ENCODE results near the gene TGFA. TPM values are rescaled to one million over a fixed set of nuclear protein-coding genes. Genes with fewer than 3 reads are reported as not detected.

TGFA gene
- total RNA-seq, 1 experiment from 2014 or later, result 50.1 TPM

GRCh38 chr2:70569559-70569958 lies 15.9 kb upstream of the TGFA start:
- ChIA-PET RAD21 (ENCODE audit: low non-redundant PET in 1 of 2, low total read pairs in 2 of 2, uncharacterized antibody in 2 of 2, unreplicated experiment in 2 of 2) (no interaction called here), CTCF (interaction anchor here (0.8 to 1.7 kb wide), 2 partner anchors 9 to 12 kb away, joined by 4 read pairs; no protein-coding TSS in a partner anchor), POLR2A (interaction anchor here (0.7 kb wide), 1 partner anchor 12 kb away, joined by 3 read pairs; no protein-coding TSS in a partner anchor)
- Histone ChIP-seq H3K27ac (ENCODE audit: low read depth, low read length) (peak overlapping the region; percentile 38; the same call in 1 of the 2 replicates), H3K9ac (ENCODE audit: low read length) (no peak overlapping the region), H3K27me3 (ENCODE audit: insufficient read depth, low read length) (no peaks in the 10 kb centered on the region), H3K79me2 (ENCODE audit: insufficient read depth, low read length) (no peaks in the 10 kb centered on the region), H3K4me3 (replicated peaks in 1 of 2; ENCODE audit: low read depth in 1 of 2, low read length in 2 of 2) (no peak overlapping the region), H2AFZ (ENCODE audit: low read depth, low read length, poor library complexity, severe bottlenecking) (peak overlapping the region; percentile 86), H3K36me3 (ENCODE audit: control insufficient read depth in 1 of 2, insufficient read depth in 2 of 2, low read length in 2 of 2) (no peaks in the 10 kb centered on the region), H3K4me2 (ENCODE audit: low read length) (peak overlapping the region; percentile 53), H3K9me2 (ENCODE audit: insufficient read depth) (no peaks in the 10 kb centered on the region), H4K20me1 (ENCODE audit: insufficient read depth) (no peaks in the 10 kb centered on the region), H3K4me1 (ENCODE audit: control insufficient read depth in 1 of 2, insufficient read depth in 2 of 2, low read length in 2 of 2) (peaks cover 12 to 23% of the 10 kb centered on the region in 2 experiments), H3K9me3 (ENCODE audit: control insufficient read depth in 1 of 2, insufficient read depth in 1 of 2, low read depth in 1 of 2, low read length in 2 of 2) (no peaks in the 10 kb centered on the region)
- ATAC-seq (peak; percentile 73), DNase-seq (ENCODE audit: low read depth, low spot score) (no peak)
- BruUV-seq (replicated peaks), result no TSS peak
- TF ChIP-seq ZFX (IDR thresholded peaks at IDR 0.05), result no peak
- no peak for TF ChIP-seq CEBPB (IDR thresholded peaks at IDR 0.05; ENCODE audit: low read depth)
- TF ChIP-seq SRF (IDR thresholded peaks at IDR 0.05; ENCODE audit: low read depth), result no peak
- intact Hi-C loops (cut with micrococcal nuclease), result no loop called here

GRCh38 chr2:70566906-70567305 lies 13.3 kb upstream of the TGFA start:
- Histone ChIP-seq H3K4me3 (replicated peaks in 1 of 2; ENCODE audit: low read depth in 1 of 2, low read length in 2 of 2) (no peak overlapping the region), H3K9ac (ENCODE audit: low read length) (no peak overlapping the region), H3K27me3 (ENCODE audit: insufficient read depth, low read length) (no peaks in the 10 kb centered on the region), H3K36me3 (ENCODE audit: control insufficient read depth in 1 of 2, insufficient read depth in 2 of 2, low read length in 2 of 2) (no peaks in the 10 kb centered on the region), H3K9me2 (ENCODE audit: insufficient read depth) (no peaks in the 10 kb centered on the region), H2AFZ (ENCODE audit: low read depth, low read length, poor library complexity, severe bottlenecking) (no peak overlapping the region), H3K4me2 (ENCODE audit: low read length) (no peak overlapping the region), H3K9me3 (ENCODE audit: control insufficient read depth in 1 of 2, insufficient read depth in 1 of 2, low read depth in 1 of 2, low read length in 2 of 2) (no peaks in the 10 kb centered on the region), H3K27ac (ENCODE audit: low read depth, low read length) (no peak overlapping the region), H3K79me2 (ENCODE audit: insufficient read depth, low read length) (no peaks in the 10 kb centered on the region), H3K4me1 (ENCODE audit: control insufficient read depth in 1 of 2, insufficient read depth in 2 of 2, low read length in 2 of 2) (peaks cover 12 to 25% of the 10 kb centered on the region in 2 experiments), H4K20me1 (ENCODE audit: insufficient read depth) (no peaks in the 10 kb centered on the region)
- TF ChIP-seq MAX (IDR thresholded peaks at IDR 0.05), result no peak
- TF ChIP-seq, protein P1, sequence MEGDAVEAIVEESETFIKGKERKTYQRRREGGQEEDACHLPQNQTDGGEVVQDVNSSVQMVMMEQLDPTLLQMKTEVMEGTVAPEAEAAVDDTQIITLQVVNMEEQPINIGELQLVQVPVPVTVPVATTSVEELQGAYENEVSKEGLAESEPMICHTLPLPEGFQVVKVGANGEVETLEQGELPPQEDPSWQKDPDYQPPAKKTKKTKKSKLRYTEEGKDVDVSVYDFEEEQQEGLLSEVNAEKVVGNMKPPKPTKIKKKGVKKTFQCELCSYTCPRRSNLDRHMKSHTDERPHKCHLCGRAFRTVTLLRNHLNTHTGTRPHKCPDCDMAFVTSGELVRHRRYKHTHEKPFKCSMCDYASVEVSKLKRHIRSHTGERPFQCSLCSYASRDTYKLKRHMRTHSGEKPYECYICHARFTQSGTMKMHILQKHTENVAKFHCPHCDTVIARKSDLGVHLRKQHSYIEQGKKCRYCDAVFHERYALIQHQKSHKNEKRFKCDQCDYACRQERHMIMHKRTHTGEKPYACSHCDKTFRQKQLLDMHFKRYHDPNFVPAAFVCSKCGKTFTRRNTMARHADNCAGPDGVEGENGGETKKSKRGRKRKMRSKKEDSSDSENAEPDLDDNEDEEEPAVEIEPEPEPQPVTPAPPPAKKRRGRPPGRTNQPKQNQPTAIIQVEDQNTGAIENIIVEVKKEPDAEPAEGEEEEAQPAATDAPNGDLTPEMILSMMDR (IDR thresholded peaks at IDR 0.05 in 2 of 3, conservative IDR thresholded peaks at IDR 0.05 in 1 of 3; ENCODE audit: borderline replicate concordance in 1 of 3, insufficient read depth in 1 of 3, low read depth in 2 of 3, low read length in 2 of 3), result peak in 1 of 3 experiments; percentile 21; a peak in 2 of 6 replicates
- no peak for TF ChIP-seq EZH2 (IDR thresholded peaks at IDR 0.05)
- TF ChIP-seq SP1 (IDR thresholded peaks at IDR 0.05; ENCODE audit: low read depth), result no peak
- TF ChIP-seq SRF (IDR thresholded peaks at IDR 0.05; ENCODE audit: low read depth), result no peak
- no peak for TF ChIP-seq TCF7L2 (IDR thresholded peaks at IDR 0.05; ENCODE audit: borderline replicate concordance, extremely low read depth, insufficient read depth, insufficient read length)
- intact Hi-C loops (cut with micrococcal nuclease), result no loop called here
- ATAC-seq (no peak), DNase-seq (ENCODE audit: low read depth, low spot score) (no peak)
- RAD21 ChIA-PET (ENCODE audit: low non-redundant PET in 1 of 2, low total read pairs in 2 of 2, uncharacterized antibody in 2 of 2, unreplicated experiment in 2 of 2), result no interaction called here
- POLR2A ChIA-PET, result no interaction called here
- CTCF ChIA-PET, result interaction anchor here (1.9 kb wide), 1 partner anchor 9 kb away, joined by 6 read pairs; no protein-coding TSS in a partner anchor
- no TSS peak for BruUV-seq (replicated peaks)

Measured in HCT116 (cell line).